NB4 (cell line): Measurements from ENCODE around the gene GNPTAB.

ENCODE experiments used
- DNase-seq: peaks from one replicate; pipeline ENCODE4 v3.0.0; 2010; ENCODE audit warnings: low read depth
- H3K4me3 ChIP-seq: one replicate; pipeline ENCODE4 v1.5.1; 2011; ENCODE audit warnings: mild to moderate bottlenecking, low read depth, low read length, moderate library complexity
- CTCF ChIP-seq: IDR thresholded peaks from one replicate; pipeline ENCODE4 v1.5.1; 2012; ENCODE audit warnings: low read depth, low read length
- MAX ChIP-seq: IDR thresholded peaks from 2 replicates; pipeline ENCODE4 v1.6.1; 2011; ENCODE audit warnings: low read depth, low read length
- MYC ChIP-seq: IDR thresholded peaks from 2 replicates; pipeline ENCODE4 v1.6.1; 2011; ENCODE audit warnings: low read depth, low read length
- POLR2A ChIP-seq: IDR thresholded peaks from 2 replicates; pipeline ENCODE4 v1.6.1; 2011; ENCODE audit warnings: mild to moderate bottlenecking; ENCODE audit not compliant: insufficient read length; ENCODE audit errors: extremely low read depth

GNPTAB gene

DNA sequence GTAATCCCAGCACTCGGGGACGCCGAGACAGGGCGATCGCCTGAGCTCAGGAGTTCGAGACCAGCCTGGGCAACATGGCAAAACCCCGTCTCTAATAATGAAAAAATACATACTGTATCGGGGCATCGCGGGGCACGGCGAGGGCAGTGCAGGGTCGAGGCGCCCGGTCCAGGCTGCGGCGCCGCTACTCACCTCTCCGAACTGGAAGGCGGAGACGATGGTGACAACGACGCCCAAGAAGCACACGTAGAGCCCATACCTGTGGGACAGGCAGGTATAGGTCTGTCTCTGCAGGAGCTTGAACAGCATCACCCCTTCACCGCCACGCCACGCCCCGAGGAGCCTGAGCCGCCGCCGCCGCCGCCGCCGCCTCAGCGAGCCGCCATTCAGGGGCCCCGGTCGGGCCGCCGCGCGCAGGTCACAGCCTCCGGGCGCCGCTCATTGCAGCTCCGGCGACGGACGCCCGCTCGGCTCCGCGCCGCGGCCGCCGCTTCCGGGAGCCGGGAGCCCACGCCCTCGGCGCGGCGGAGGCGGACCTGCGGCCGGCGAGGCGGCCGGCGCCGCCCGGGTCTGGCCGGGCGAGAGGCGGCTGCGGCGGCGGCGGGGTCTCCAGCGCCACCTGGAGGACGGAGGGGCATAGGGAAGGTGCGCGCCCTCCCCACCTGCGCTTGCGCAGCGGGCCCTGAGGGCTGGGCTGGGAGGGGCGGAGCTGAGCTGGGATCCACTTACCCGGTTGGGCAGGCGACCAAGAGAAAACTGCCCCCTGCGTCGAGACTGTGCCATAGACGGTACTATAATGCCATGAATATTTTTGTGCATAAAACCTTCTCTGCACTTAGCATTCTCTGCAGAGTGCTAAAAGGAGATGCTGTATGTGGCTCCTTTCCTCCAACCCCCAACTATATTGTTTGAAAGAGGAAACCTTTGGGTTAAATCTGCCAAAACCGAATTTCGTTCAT lies at the start of gene GNPTAB:
Gene GNPTAB (minus strand): TSS at position 593 of the 959 bp plus-strand sequence. CDS start 284 bp downstream, at position 309.
- TF ChIP-seq MAX, result peak; percentile 13; the same call in 1 of the 2 replicates
- TF ChIP-seq POLR2A, result peak; percentile 51
- TF ChIP-seq MYC, result no peak
- peak; percentile 42 for TF ChIP-seq CTCF
- peak within 1 kb of the TSS; percentile 84 for H3K4me3 ChIP-seq
- peak; percentile 97 for DNase-seq

DNA sequence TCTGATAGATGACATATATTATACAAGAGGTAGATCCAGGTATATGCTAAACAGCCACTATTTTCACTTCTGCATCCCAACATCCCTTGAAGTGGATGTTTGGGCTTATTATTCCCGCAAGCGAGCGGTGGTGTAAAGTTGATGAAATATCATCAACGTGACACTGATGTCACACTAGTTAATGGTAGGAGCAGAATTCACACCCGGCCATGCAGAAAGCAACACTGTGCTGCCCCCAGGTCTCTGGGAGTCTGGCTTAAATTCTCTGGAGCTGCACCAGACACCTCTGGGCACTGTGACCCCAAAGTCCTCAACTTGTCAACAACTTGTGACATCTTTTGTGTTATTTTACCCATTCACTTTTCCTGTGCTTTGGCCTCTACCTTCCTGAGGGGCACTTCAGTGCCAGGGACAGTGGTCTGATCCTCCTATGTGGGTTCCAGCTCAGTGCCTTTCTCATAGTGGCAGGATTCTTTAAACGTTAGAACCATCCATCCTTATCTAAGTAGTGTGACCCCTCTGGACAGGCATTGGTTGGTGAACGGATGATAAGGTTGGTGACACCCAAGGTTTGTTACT lies 47.6 kb upstream of the GNPTAB start:
- peak overlapping the region; percentile 63 for H3K4me3 ChIP-seq
- DNase-seq, result no peak
- TF ChIP-seq POLR2A (no peak), MYC (no peak), CTCF (no peak)

DNA sequence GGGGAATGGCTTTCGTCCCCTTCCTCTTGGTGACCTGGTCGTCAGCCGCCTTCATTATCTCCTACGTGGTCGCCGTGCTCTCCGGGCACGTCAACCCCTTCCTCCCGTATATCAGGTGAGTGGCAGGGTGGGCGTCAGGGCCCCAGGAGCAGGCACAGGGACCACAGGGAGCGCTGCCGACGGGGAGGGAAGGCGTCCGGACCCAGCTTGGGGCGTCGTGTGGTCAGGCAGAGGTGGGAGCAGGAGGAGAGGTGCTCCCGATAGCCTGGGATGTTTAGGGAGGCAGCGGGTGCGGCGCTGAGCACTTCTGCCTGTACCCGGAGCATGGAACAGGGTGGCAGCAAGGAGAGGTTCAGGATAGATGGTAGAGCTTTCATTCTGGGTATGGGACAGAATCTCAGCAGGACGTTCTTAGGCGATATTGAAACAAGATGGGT lies 47.1 kb upstream of the GNPTAB start:
- no peak for DNase-seq

GRCh38 chr12:101876861-101877805 lies 46.4 kb upstream of the GNPTAB start, which contains the start of gene DRAM1:
TSS of gene DRAM1 (plus strand) at chr12:101877580. CDS start at chr12:101877790, 210 bp downstream.
- H3K4me3 ChIP-seq, result peak within 1 kb of the TSS; percentile 63
- peak; percentile 97 for DNase-seq
- TF ChIP-seq MYC (peak; percentile 83), POLR2A (peak; percentile 61), CTCF (peak; percentile 6), MAX (peak; percentile 86)

More for the DNA sequence above, 47.1 kb upstream of the GNPTAB start:
- no peak for TF ChIP-seq MAX
- TF ChIP-seq POLR2A, result no peak
- TF ChIP-seq CTCF, result no peak
- no peak for TF ChIP-seq MYC
- H3K4me3 ChIP-seq, result peak overlapping the region; percentile 63

- peak overlapping the region; percentile 63 for H3K4me3 ChIP-seq
- no peak for TF ChIP-seq CTCF
- no peak for TF ChIP-seq MAX
- TF ChIP-seq POLR2A, result no peak
- no peak for TF ChIP-seq MYC
- peak; percentile 24 for DNase-seq
Observed at GRCh38 chr12:101876322-101876860, 45.6 kb upstream of the GNPTAB start.
